ENCODE results near the gene PARS2. TPM values are rescaled to one million over a fixed set of nuclear protein-coding genes. Genes with fewer than 3 reads are reported as not detected.

The PARS2 gene
- total RNA-seq, 2 experiments from 2014 or later: not detected

DNA sequence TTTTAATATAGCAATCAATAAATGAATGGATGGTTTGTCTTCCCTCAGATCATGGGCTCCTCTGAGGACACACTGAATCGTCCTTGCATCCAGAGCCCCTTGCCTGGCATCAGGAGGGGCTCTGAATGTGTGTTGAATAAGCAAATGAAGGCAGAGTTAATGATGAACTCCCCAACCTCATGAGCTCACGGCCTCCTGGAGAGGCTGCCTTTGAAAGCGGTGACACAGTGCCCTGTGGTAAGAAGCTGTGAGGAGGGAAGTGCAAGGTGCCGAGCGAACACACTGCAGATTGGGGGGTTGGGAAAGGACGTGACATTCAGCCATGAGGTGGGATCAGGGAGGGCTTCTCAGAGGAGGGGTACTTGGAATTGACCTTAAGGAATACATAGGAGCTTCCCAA is 3.2 kb upstream of the PARS2 start:
- no peaks in the 10 kb centered on the region for H3K9me3 ChIP-seq (ENCODE audit: control insufficient read depth in 1 of 2, insufficient read depth in 1 of 2, low read length in 2 of 2)
- H3K4me3 ChIP-seq (ENCODE audit: low read length): no peak overlapping the region
- DNase-seq (peak in 1 of 14 experiments; percentile 17), ATAC-seq (ENCODE audit: poor library complexity) (no peak)
- no peaks in the 10 kb centered on the region for H3K36me3 Mint-ChIP-seq (ENCODE audit: low read depth)
- H3K27ac Mint-ChIP-seq: no peak overlapping the region
- H3K4me1 Mint-ChIP-seq (ENCODE audit: low read depth): peaks cover 21% of the 10 kb centered on the region
- no peaks in the 10 kb centered on the region for H3K27me3 ChIP-seq (ENCODE audit: control insufficient read depth in 1 of 2, insufficient read depth in 2 of 2, low read length in 2 of 2)
- POLR2A ChIA-PET: no interaction called here
- H3K4me1 ChIP-seq (ENCODE audit: insufficient read depth, low read length): peaks cover 8% of the 10 kb centered on the region
- no peaks in the 10 kb centered on the region for H3K36me3 ChIP-seq (ENCODE audit: insufficient read depth, low read length)
- H3K27ac ChIP-seq (ENCODE audit: low read depth in 1 of 2, low read length in 2 of 2): no peak overlapping the region
- H3K27me3 Mint-ChIP-seq: no peaks in the 10 kb centered on the region
- CTCF ChIA-PET: interaction anchor here (2.4 kb wide), 1 partner anchor 34 kb away, joined by 7 read pairs; the partner anchor contains the start of gene TTC22
- no peak overlapping the region for H3K4me3 Mint-ChIP-seq
- no peaks in the 10 kb centered on the region for H3K9me3 Mint-ChIP-seq
- no peak for TF ChIP-seq CTCF (IDR thresholded peaks at IDR 0.05)
- intact Hi-C loops (cut with DNase I, micrococcal nuclease): loop anchor here in 1 of 2 experiments (2.0 to 10.0 kb wide), 3 partner anchors 31 to 1543 kb away; partner anchors contain the start of genes CZIB, IFT25 and LRRC42

DNA sequence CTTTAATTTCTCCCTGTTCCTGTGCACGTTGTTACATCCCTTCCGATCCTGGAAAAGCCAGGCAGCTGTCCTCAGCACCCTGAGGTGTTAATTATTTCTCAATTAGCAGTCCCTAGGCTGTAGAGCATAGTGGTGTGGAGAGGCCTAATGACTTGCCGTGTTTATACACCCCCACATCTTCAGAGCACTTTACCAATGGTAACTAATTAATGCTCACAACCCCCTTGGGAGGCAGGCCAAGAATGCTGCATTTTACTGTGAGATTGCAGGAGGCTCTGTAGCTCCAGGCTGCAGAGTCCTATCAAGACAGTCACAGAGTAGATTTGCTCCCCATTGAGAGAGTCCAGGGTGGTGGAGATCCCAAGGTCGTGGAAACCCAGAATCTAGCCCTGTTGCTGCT is 2.4 kb upstream of the PARS2 start:
- Mint-ChIP-seq H3K27me3 (no peaks in the 10 kb centered on the region), H3K4me1 (ENCODE audit: low read depth) (peaks cover 21% of the 10 kb centered on the region), H3K27ac (no peak overlapping the region), H3K36me3 (ENCODE audit: low read depth) (no peaks in the 10 kb centered on the region), H3K4me3 (peak overlapping the region; percentile 49), H3K9me3 (no peaks in the 10 kb centered on the region)
- Histone ChIP-seq H3K27ac (ENCODE audit: low read depth in 1 of 2, low read length in 2 of 2) (no peak overlapping the region), H3K27me3 (ENCODE audit: control insufficient read depth in 1 of 2, insufficient read depth in 2 of 2, low read length in 2 of 2) (no peaks in the 10 kb centered on the region), H3K4me1 (ENCODE audit: insufficient read depth, low read length) (peaks cover 8% of the 10 kb centered on the region), H3K36me3 (ENCODE audit: insufficient read depth, low read length) (no peaks in the 10 kb centered on the region), H3K4me3 (ENCODE audit: low read length) (no peak overlapping the region), H3K9me3 (ENCODE audit: control insufficient read depth in 1 of 2, insufficient read depth in 1 of 2, low read length in 2 of 2) (no peaks in the 10 kb centered on the region)
- intact Hi-C loops (cut with DNase I, micrococcal nuclease): loop anchor here in 1 of 2 experiments (2.0 to 10.0 kb wide), 3 partner anchors 32 to 1542 kb away; partner anchors contain the start of genes CZIB, IFT25 and LRRC42
- no peak for ATAC-seq (ENCODE audit: poor library complexity)
- no peak for TF ChIP-seq CTCF (IDR thresholded peaks at IDR 0.05)
- ChIA-PET CTCF (interaction anchor here (2.4 kb wide), 1 partner anchor 34 kb away, joined by 7 read pairs; the partner anchor contains the start of gene TTC22), POLR2A (no interaction called here)
- DNase-seq: no peak

DNA sequence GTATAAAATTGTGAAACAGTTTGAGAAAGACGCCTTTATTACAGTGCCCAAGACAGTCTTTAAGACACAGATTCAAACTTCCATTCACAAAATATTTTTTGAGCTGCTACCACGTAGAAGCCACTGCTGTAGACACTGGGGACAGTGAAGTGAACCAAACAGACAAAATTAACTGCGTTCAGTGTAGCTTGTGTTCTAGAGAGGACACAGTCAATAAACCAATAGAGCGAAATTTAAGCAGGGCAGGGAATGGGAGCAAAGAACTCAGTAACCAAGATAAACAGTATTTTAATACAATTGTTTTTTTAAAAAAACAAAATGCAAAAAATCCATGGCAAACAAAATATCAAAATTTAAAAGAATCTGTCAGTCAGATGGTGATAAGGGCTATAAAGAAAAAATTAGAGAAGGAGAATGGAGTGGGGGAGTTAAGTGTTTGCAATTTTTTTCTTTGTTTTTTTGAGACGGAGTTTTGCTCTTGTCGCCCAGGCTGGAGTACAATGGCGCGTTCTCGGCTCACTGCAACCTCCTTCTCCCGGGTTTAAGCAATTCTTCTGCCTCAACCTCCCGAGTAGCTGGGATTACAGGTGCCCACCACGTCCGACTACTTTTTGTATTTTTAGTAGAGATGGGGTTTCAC is 719 bp upstream of the PARS2 start:
- Mint-ChIP-seq H3K4me1 (ENCODE audit: low read depth) (peaks cover 26% of the 10 kb centered on the region), H3K27me3 (no peaks in the 10 kb centered on the region), H3K27ac (peak overlapping the region; percentile 70), H3K9me3 (no peaks in the 10 kb centered on the region), H3K36me3 (ENCODE audit: low read depth) (no peaks in the 10 kb centered on the region), H3K4me3 (peak overlapping the region; percentile 98)
- no peak for TF ChIP-seq CTCF (IDR thresholded peaks at IDR 0.05)
- Histone ChIP-seq H3K9me3 (ENCODE audit: control insufficient read depth in 1 of 2, insufficient read depth in 1 of 2, low read length in 2 of 2) (no peaks in the 10 kb centered on the region), H3K27me3 (ENCODE audit: control insufficient read depth in 1 of 2, insufficient read depth in 2 of 2, low read length in 2 of 2) (no peaks in the 10 kb centered on the region), H3K27ac (ENCODE audit: low read depth in 1 of 2, low read length in 2 of 2) (peak overlapping the region in 1 of 2 donors; percentile 71), H3K36me3 (ENCODE audit: insufficient read depth, low read length) (no peaks in the 10 kb centered on the region), H3K4me1 (ENCODE audit: insufficient read depth, low read length) (peaks cover 8% of the 10 kb centered on the region), H3K4me3 (ENCODE audit: low read length) (peak overlapping the region; percentile 49)
- POLR2A ChIA-PET: interaction anchor here (1.5 to 3.5 kb wide), 2 partner anchors 35 to 712 kb away, joined by 7 to 16 read pairs; partner anchors contain the start of genes TCEANC2, TMEM59 and TTC22
- CTCF ChIA-PET: interaction anchor here (2.7 kb wide), 1 partner anchor 36 kb away, joined by 13 read pairs; the partner anchor contains the start of gene TTC22
- peak; percentile 30 for ATAC-seq (ENCODE audit: poor library complexity)
- DNase-seq: no peak
- intact Hi-C loops (cut with DNase I, micrococcal nuclease): loop anchor here (1.0 to 10.0 kb wide), 9 partner anchors 50 to 1540 kb away; partner anchors contain the start of genes CZIB (in 1 of the 2), DHCR24 (in 1 of the 2), DIO1 (in 1 of the 2) and IFT25 (in 1 of the 2)

Measured in CD4-positive, alpha-beta T cell (primary cell).